B cell (primary cell): ENCODE results near the gene INPP5B. TPM values are rescaled to one million over a fixed set of nuclear protein-coding genes. Genes with fewer than 3 reads are reported as not detected.

ENCODE experiments used
- ATAC-seq: fragments of 200-7000 bp; cut with Tn5 transposase; one replicate; pipeline ENCODE4 v1.10.0; 2021; ENCODE audit warnings: low read depth, mild to moderate bottlenecking, moderate number of reproducible peaks, moderate library complexity
- CTCF ChIA-PET: fragments of 350-600 bp; sonication (Branson Sonifier 250); formaldehyde crosslinking; loops from one replicate; lab custom pipeline; 2021; ENCODE audit warnings: antibody characterized with exemption, inconsistent platforms; lab: Charles Lee
- POLR2A ChIA-PET: fragments of 350-600 bp; sonication (Branson Sonifier 250); formaldehyde crosslinking; loops from one replicate; lab custom pipeline; 2021; ENCODE audit warnings: antibody characterized with exemption; lab: Charles Lee
- DNase-seq: peaks from one replicate; pipeline ENCODE4 v3.0.0; 2013
- H2AFZ ChIP-seq: 2 replicates; pipeline ENCODE4 v1.6.1; 2012; ENCODE audit warnings: mild to moderate bottlenecking, low read depth, low read length; ENCODE audit not compliant: insufficient read depth, poor library complexity, severe bottlenecking
- H3K27ac ChIP-seq, 2 donors: 1 replicate in 1 of 2; 2 replicates in 1 of 2; pipeline ENCODE4 v1.5.1; 2012 to 2013; ENCODE audit warnings: low read length in 2 of 2, mild to moderate bottlenecking in 2 of 2, moderate library complexity in 1 of 2
- H3K27me3 ChIP-seq, 4 experiments: fragments of 200-600 bp in 1 of 4; sonication (generic) in 1 of 4; replicated peaks in 1 of 4; 1 replicate in 2 of 4; 2 replicates in 2 of 4; pipeline versions ENCODE4 v1.6.1 to v1.7.0; 2013 to 2016; ENCODE audit warnings: low read length in 3 of 4, mild to moderate bottlenecking in 2 of 4, mixed read lengths in 1 of 4, moderate library complexity in 1 of 4; ENCODE audit not compliant: insufficient read depth in 4 of 4, control insufficient read depth in 3 of 4; ENCODE audit errors: control extremely low read depth in 1 of 4
- H3K36me3 ChIP-seq, 2 experiments: replicated peaks in 1 of 2; 1 replicate in 1 of 2; 2 replicates in 1 of 2; pipeline versions ENCODE4 v1.6.1 to v1.7.1; 2013; ENCODE audit warnings: low read length in 1 of 2; ENCODE audit not compliant: insufficient read depth in 2 of 2, control insufficient read depth in 1 of 2; ENCODE audit errors: control extremely low read depth in 1 of 2, extremely low read depth in 1 of 2
- H3K4me1 ChIP-seq, 2 donors: fragments of 200-600 bp in 1 of 2; sonication (generic) in 1 of 2; 1 replicate in 1 of 2; 2 replicates in 1 of 2; pipeline versions ENCODE4 v1.5.1 to v1.6.1; 2013 to 2017; ENCODE audit warnings: low read length in 2 of 2; ENCODE audit not compliant: control insufficient read depth in 2 of 2, insufficient read depth in 2 of 2
- H3K4me2 ChIP-seq: replicated peaks from 2 replicates; pipeline ENCODE3; 2012; ENCODE audit warnings: mild to moderate bottlenecking, low read depth, low read length; ENCODE audit not compliant: poor library complexity, severe bottlenecking
- H3K4me3 ChIP-seq, 5 experiments: fragments of 200-600 bp in 1 of 5; sonication (generic) in 1 of 5; 1 replicate in 3 of 5; 2 replicates in 2 of 5; pipeline versions ENCODE4 v1.5.1 to v1.7.0; 2011 to 2016; ENCODE audit warnings: low read length in 4 of 5, mild to moderate bottlenecking in 4 of 5, low read depth in 2 of 5, control low read depth in 1 of 5, moderate library complexity in 1 of 5; ENCODE audit not compliant: insufficient read depth in 1 of 5; ENCODE audit errors: control extremely low read depth in 1 of 5, extremely low read depth in 1 of 5
- H3K79me2 ChIP-seq: fragments of 200-600 bp; sonication (generic); one replicate; pipeline ENCODE4 v1.6.0; 2016; ENCODE audit warnings: low read length; ENCODE audit not compliant: control insufficient read depth, insufficient read depth
- H3K9ac ChIP-seq: fragments of 200-600 bp; sonication (generic); 2 replicates; pipeline ENCODE4 v1.6.1; 2017; ENCODE audit warnings: mild to moderate bottlenecking, low read length, moderate library complexity
- H3K9me3 ChIP-seq, 3 donors: one replicate each; pipeline versions ENCODE4 v1.6.1 to v1.7.1; 2013; ENCODE audit warnings: low read length in 2 of 3; ENCODE audit not compliant: control insufficient read depth in 2 of 3, insufficient read depth in 1 of 3; ENCODE audit errors: control extremely low read depth in 1 of 3
- H4K20me1 ChIP-seq: 2 replicates; pipeline ENCODE4 v1.6.0; 2012; ENCODE audit warnings: mild to moderate bottlenecking, low read length; ENCODE audit not compliant: insufficient read depth, control insufficient read depth, poor library complexity, severe bottlenecking
- H3K27ac Mint-ChIP-seq: one replicate; pipeline ENCODE4 v1.8.0; 2021; ENCODE audit warnings: mixed read lengths
- H3K27me3 Mint-ChIP-seq: one replicate; pipeline ENCODE4 v1.8.0; 2021; ENCODE audit warnings: mixed read lengths
- H3K4me1 Mint-ChIP-seq: one replicate; pipeline ENCODE4 v1.8.0; 2021; ENCODE audit warnings: mixed read lengths
- H3K4me3 Mint-ChIP-seq: one replicate; pipeline ENCODE4 v1.8.0; 2021; ENCODE audit warnings: mixed read lengths
- H3K9me3 Mint-ChIP-seq: one replicate; pipeline ENCODE4 v1.8.0; 2022; ENCODE audit warnings: mixed read lengths; ENCODE audit not compliant: insufficient read depth
- EZH2 ChIP-seq: IDR thresholded peaks from 2 replicates; pipeline ENCODE4 v1.6.1; 2012; ENCODE audit warnings: borderline replicate concordance, low read depth, mild to moderate bottlenecking, moderate library complexity, low read length; ENCODE audit not compliant: insufficient read depth, poor library complexity, severe bottlenecking
- WGBS: methylation state at CpG from one replicate; pipeline ENCODE4 v1.1.5; 2013; ENCODE audit warnings: missing lambda C conversion rate; ENCODE audit not compliant: insufficient coverage; 5-methylcytosine and 5-hydroxymethylcytosine counted together
- intact Hi-C: fragments of 100-400 bp; cut with micrococcal nuclease; formaldehyde crosslinking; loops from one replicate; pipeline ENCODE4 v1.10.0; 2022
- polyA plus RNA-seq: library from polyadenylated mRNA; depleted of rRNA; stranded (reverse); fragments of >200 nt; gene quantifications from 2 replicates; pipeline ENCODE4 v1.2.3, GENCODE V29; 2012
- total RNA-seq, 2 donors: library from RNA; stranded (reverse); fragments of 120-200 nt in 1 of 2; gene quantifications; 1 replicate in 1 of 2; 2 replicates in 1 of 2; pipeline versions ENCODE4 v1.2.3 to v1.2.4, GENCODE V29; 2013 to 2022
- TF ChIP-seq, protein P1 (sequence below): fragments of 200-600 bp; IDR thresholded peaks from one replicate; pipeline ENCODE4 v1.8.0; 2022; ENCODE audit warnings: antibody characterized with exemption, mild to moderate bottlenecking

INPP5B gene
- total and polyA plus RNA-seq, 2 donors (not counting 1 experiment from before 2014, with no cell fraction given): 45.4 to 63.3 TPM

DNA sequence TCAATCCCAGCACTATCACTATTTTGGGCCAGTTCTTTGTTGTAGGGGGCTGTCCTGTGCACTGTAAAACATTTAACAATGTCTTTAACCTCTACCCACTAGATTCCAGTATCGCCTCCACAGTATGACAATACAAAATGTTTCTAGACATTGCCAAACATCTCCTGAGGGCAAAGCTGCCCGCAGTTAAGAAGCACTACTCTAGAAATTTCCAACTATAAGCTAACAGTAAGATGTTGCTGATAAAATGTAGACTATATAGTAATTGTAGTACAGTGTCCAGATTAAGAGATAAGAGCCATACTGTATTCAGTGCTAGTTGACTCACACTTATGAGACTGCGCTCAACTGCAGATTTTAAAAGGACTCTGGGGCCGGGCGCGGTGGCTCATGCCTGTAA is 92.4 kb downstream of the INPP5B start:
- DNase-seq (no peak), ATAC-seq (no peak)
- Histone ChIP-seq H4K20me1 (no peaks in the 10 kb centered on the region), H3K4me2 (no peak overlapping the region), H3K9me3 (no peaks in the 10 kb centered on the region), H3K27me3 (no peaks in the 10 kb centered on the region), H3K4me1 (peaks cover 32 to 45% of the 10 kb centered on the region in 2 donors), H3K36me3 (peaks cover 0 to 19% of the 10 kb centered on the region in 2 experiments), H3K9ac (no peak overlapping the region), H3K4me3 (no peak overlapping the region), H3K27ac (no peak overlapping the region), H2AFZ (no peak overlapping the region), H3K79me2 (peaks cover 84% of the 10 kb centered on the region)
- ChIA-PET POLR2A (no interaction called here), CTCF (no interaction called here)
- WGBS: 96% methylated on average over 4 of the region's 6 CpGs
- Mint-ChIP-seq H3K4me1 (peaks cover 44% of the 10 kb centered on the region), H3K27ac (no peak overlapping the region), H3K27me3 (no peaks in the 10 kb centered on the region), H3K4me3 (no peak overlapping the region), H3K9me3 (no peaks in the 10 kb centered on the region)
- intact Hi-C loops: no loop called here
- TF ChIP-seq EZH2: no peak
- TF ChIP-seq, protein P1, sequence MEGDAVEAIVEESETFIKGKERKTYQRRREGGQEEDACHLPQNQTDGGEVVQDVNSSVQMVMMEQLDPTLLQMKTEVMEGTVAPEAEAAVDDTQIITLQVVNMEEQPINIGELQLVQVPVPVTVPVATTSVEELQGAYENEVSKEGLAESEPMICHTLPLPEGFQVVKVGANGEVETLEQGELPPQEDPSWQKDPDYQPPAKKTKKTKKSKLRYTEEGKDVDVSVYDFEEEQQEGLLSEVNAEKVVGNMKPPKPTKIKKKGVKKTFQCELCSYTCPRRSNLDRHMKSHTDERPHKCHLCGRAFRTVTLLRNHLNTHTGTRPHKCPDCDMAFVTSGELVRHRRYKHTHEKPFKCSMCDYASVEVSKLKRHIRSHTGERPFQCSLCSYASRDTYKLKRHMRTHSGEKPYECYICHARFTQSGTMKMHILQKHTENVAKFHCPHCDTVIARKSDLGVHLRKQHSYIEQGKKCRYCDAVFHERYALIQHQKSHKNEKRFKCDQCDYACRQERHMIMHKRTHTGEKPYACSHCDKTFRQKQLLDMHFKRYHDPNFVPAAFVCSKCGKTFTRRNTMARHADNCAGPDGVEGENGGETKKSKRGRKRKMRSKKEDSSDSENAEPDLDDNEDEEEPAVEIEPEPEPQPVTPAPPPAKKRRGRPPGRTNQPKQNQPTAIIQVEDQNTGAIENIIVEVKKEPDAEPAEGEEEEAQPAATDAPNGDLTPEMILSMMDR: no peak

DNA sequence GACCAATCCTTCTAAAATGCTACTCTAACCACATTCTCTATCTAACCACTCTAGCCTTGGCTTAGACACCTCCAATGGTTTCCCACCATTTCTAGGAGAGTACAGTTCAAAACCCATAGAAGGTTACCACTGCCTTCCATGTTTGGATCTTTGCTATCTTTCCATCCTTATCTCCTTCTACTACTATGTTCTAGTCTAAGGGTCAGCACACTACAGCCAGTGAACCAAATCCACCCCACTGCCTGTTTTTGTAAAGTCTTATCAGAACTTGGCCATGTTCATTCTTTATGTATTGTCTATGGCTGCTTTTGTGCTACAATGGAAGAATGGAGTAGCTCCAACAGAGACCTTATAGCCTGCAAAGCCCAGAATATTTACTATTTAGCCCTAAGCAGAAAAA is 93.7 kb downstream of the INPP5B start:
- POLR2A ChIA-PET: no interaction called here
- CTCF ChIA-PET: interaction anchor here (0.7 to 1.0 kb wide), 2 partner anchors 16 to 83 kb away, joined by 3 read pairs; no protein-coding TSS in a partner anchor
- no peaks in the 10 kb centered on the region for H3K9me3 ChIP-seq
- intact Hi-C loops: no loop called here
- H3K27ac Mint-ChIP-seq: no peak overlapping the region
- peaks cover 24 to 35% of the 10 kb centered on the region in 2 donors for H3K4me1 ChIP-seq
- no peaks in the 10 kb centered on the region for H3K27me3 ChIP-seq
- no peaks in the 10 kb centered on the region for H3K27me3 Mint-ChIP-seq
- no peak overlapping the region for H3K4me2 ChIP-seq
- peak overlapping the region; percentile 12 for H3K4me3 Mint-ChIP-seq
- H3K9me3 Mint-ChIP-seq: no peaks in the 10 kb centered on the region
- peaks cover 84% of the 10 kb centered on the region for H3K79me2 ChIP-seq
- H3K4me3 ChIP-seq: no peak overlapping the region
- no peak overlapping the region for H3K9ac ChIP-seq
- peaks cover 43% of the 10 kb centered on the region for H3K4me1 Mint-ChIP-seq
- ATAC-seq: no peak
- TF ChIP-seq, protein P1: no peak
- no peak for TF ChIP-seq EZH2
- peak overlapping the region in 1 of 2 donors; percentile 77 for H3K27ac ChIP-seq
- no peaks in the 10 kb centered on the region for H4K20me1 ChIP-seq
- DNase-seq: no peak
- peaks cover 0 to 19% of the 10 kb centered on the region in 2 experiments for H3K36me3 ChIP-seq
- H2AFZ ChIP-seq: no peak overlapping the region
